ENCODE data around the gene APOBEC3A. TPM values are rescaled to one million over a fixed set of nuclear protein-coding genes. Genes with fewer than 3 reads are reported as not detected.
"Not testable (repeated sequence)": the region's sequence is repeated elsewhere in the genome, so short reads cannot be mapped to it uniquely, and the experiment has no call there.

Gene APOBEC3A
- polyA plus RNA-seq, 3 donors, result not detected

DNA sequence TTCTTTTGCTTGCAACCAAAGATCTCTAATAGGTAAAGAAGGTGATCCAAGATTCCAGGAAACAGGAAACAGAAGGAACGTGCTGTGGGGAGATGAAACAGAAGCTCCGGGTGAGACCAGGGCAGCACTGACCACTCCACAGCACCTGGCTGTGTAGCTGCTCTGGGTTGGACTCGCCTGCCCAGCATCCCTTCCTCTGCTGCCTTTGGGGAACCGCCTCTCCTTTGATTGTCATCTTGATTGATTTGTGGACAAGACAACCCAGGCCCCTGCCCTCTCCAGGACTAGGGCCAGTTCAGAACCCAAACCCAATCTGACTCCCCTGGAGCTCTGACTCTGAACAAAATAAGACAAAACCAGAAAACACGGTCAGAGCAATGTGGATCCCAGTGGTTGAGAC lies 14.7 kb upstream of the APOBEC3A start:
- DNase-seq (ENCODE audit: low read depth in 3 of 3, low spot score in 2 of 3), result no peak

DNA sequence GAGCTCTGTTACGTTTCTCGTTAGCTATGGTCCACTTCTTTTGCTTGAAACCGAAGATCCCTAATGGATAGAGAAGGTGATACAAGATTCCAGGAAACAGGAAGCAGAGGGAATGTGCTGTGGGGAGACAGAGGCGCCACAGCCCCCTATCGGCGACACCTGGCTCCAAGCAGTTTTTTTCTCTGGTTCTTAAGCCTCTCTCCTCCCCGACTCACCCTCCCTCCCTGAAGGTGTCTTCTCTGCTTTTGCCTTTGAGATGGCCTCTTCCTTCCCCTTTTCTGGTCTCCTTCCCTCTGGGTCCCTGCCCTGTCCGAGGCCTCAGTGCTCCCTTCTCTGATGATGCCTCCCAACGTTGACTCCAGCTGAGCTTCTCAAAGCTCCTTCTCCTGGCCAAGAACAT lies 14.2 kb upstream of the APOBEC3A start:
- DNase-seq (ENCODE audit: low read depth in 3 of 3, low spot score in 2 of 3), result no peak

GRCh38 chr22:38943882-38944281 lies 13.5 kb upstream of the APOBEC3A start:
- no peak for DNase-seq (ENCODE audit: low read depth in 3 of 3, low spot score in 2 of 3)

DNA sequence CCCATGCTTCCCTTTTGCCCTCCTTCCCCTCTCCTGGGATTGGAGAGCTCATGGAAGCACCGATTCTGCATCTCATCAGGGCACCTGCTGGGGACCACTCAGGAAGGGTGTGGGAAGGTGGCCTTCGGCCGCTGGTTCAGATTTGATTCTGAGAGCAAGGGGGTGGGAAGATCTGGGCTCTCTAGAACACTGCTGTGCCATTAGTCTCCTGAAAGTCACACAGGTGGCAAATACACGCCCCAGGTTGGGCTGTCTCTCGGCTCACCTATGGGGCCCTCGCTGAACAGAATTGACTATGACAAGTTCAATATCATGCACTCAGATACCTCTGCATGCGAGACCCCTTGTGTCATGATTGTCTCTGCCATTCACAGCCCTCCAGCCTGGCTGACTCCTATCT lies 12.8 kb upstream of the APOBEC3A start:
- DNase-seq (ENCODE audit: low read depth in 3 of 3, low spot score in 2 of 3), result no peak

GRCh38 chr22:38945706-38946338 lies 11.6 kb upstream of the APOBEC3A start:
- DNase-seq (ENCODE audit: low read depth in 3 of 3, low spot score in 2 of 3), result not testable (repeated sequence)

GRCh38 chr22:38946771-38947170 lies 10.6 kb upstream of the APOBEC3A start:
- no peak for DNase-seq (ENCODE audit: low read depth in 3 of 3, low spot score in 2 of 3)

- no peak for DNase-seq (ENCODE audit: low read depth in 3 of 3, low spot score in 2 of 3)
Measured at GRCh38 chr22:38947321-38948140, 9.9 kb upstream of the APOBEC3A start.

DNA sequence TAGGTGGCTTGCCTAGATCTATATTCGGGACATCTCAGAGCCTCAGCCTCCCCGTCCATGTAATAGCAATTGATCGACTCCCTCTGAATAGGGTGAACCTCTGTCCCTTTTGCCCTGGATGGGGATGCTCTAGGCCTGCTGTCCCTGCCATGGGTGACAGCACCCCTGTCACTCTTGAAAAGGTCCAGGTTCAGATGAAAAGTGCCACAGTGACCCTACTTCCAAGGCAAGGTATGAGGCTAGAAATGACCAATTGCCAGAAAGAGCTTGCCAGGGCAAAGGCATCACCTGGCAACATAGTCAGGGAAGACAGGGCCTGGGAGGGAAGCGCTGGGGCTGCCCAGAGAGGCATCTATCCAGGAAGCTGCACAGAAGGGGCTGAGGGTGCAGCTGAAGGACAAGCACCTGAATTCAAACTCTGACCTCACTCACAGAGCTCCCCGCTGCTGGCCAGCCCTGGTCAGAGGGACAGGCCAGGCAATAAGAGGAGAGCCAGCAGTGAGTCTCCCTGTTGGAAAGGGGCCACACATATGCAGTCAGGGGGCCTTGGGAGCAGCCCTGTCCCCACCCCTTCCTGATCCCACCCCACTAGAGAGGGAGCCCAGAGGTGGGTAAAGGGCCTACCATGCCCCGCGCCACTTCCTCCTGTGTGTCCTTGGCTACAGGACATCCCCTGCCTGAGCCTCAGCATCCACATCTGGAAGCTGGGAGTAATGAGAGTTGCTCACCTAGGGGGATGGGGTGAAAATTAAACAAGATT lies 9.0 kb upstream of the APOBEC3A start:
- DNase-seq (ENCODE audit: low read depth in 3 of 3, low spot score in 2 of 3), result no peak

GRCh38 chr22:38949889-38950405 lies 7.5 kb upstream of the APOBEC3A start:
- no peak for DNase-seq (ENCODE audit: low read depth in 3 of 3, low spot score in 2 of 3)

DNA sequence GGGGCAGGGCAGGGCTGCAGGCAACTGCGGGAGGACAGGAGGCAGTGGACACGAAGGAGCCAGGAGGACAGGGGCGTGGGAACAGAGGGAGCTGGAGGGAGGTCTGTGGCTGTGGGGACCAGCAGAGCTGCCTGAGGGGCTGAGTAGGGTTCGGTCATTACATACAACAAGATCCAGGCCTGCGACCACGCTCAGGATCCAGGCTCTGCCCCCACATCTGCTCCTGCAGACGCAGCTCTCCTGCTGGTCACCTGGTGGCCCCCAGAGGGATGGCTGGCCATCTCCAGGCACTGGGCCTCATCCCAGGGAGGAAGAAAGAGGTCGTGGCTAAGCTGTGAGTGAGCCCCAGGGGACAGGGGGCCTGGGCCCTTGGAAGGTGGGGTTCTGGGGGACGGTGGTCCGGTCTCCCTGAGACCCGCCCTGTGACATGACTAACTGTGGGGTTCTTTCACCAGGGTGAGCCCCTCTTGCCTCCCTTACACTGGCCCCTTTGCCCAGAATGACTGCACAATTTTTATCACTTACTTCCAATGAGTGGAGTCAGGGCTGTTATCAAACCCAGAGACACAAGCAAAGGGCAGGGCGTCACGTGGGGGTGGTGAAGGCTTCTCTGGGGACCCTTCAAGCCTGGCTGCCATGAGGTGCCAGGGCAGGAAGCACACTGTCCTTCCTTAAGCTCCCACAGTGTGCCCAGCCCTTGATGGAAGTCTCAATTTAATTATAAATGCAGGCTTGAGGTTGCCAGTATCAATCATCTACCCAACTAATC lies 6.7 kb upstream of the APOBEC3A start:
- no peak for DNase-seq (ENCODE audit: low read depth in 3 of 3, low spot score in 2 of 3)

- no peak for DNase-seq (ENCODE audit: low read depth in 3 of 3, low spot score in 2 of 3)
Measured at GRCh38 chr22:38951734-38952133, 5.7 kb upstream of the APOBEC3A start.

DNA sequence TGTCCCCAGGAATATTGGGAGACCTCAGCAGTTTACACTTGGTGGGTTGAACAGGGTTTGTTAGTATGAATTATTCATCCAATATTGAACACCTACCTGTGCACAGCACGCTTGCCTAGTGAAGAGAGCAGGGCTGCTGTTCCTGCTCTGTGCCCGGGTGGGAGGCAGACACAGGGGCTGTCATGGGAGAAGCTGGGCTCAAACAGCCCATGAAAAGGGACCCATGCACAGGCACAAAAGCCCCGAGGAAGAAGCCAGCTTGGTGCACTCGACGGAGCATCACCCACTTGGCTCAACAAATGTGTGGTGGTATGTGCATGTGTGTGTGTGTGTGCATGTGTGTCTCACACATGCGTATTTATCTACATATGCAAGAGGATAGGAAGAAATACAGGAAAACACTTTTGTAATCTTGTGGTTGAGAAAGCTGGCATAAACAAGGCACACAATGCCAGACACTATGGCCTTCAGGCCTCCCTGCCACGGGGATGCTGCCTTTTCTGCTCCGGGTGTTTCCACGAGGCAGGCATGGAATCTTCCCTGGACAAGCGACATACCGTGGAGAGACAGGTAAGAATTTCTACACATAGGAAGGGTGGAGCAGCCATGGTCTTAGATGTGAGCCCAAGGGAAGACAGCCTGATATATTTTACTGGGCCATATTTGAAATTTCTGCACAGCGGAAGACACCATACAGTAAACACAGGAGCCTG lies 5.0 kb upstream of the APOBEC3A start:
- no peak for DNase-seq (ENCODE audit: low read depth in 3 of 3, low spot score in 2 of 3)

DNA sequence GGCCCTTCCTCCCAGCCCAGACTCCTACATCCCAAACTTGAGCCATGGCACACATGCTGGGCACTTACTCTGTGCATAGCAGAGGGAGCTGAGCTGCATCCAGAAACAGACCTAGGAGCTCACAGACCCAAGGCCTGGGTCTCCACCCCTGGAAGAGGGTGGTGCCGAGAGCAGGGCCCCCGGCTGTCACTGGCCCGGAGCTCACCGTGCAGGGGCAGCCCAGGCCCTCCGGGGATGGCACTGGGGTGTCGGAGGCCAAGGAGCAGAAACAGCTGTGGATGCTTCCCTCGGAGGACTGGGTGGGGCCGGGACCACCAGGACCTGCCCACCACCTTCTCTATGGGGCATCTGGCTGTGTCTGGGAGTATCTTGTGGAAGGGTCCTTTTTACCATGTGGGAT lies 4.3 kb upstream of the APOBEC3A start:
- no peak for DNase-seq (ENCODE audit: low read depth in 3 of 3, low spot score in 2 of 3)

- DNase-seq (ENCODE audit: low read depth in 3 of 3, low spot score in 2 of 3), result no peak
Measured at GRCh38 chr22:38953577-38954413, 3.6 kb upstream of the APOBEC3A start.

DNA sequence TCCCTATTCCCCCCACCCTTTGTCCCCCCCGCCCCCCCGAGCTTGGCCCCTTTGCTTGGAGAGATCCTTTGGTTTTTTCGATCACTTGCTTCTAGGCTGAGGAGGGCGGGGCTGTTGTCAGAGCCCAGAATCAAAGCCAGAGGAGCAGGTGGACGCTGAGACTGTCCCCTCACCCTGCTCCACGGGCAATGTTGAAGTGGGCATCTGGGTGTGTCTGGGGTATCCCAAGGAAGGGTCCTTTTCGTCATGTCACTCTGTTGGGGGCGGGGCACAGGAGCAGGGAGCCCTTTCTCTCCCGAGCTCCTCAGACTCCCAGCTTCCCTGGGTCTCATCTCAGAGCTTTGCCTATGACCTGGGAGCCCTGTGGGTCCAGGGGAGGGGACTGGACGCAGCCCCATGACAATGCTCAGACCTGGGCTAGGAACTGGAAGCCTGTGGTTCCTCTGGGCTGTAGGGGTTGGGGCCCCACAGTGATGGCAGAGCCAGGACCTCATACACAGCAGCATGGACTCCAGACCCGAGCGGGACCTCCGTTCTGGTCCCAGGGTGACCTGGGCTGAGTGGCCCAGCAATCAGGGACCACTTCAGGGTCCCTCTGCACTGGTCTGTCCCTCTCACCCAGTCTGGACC lies 2.9 kb upstream of the APOBEC3A start:
- no peak for DNase-seq (ENCODE audit: low read depth in 3 of 3, low spot score in 2 of 3)

DNA sequence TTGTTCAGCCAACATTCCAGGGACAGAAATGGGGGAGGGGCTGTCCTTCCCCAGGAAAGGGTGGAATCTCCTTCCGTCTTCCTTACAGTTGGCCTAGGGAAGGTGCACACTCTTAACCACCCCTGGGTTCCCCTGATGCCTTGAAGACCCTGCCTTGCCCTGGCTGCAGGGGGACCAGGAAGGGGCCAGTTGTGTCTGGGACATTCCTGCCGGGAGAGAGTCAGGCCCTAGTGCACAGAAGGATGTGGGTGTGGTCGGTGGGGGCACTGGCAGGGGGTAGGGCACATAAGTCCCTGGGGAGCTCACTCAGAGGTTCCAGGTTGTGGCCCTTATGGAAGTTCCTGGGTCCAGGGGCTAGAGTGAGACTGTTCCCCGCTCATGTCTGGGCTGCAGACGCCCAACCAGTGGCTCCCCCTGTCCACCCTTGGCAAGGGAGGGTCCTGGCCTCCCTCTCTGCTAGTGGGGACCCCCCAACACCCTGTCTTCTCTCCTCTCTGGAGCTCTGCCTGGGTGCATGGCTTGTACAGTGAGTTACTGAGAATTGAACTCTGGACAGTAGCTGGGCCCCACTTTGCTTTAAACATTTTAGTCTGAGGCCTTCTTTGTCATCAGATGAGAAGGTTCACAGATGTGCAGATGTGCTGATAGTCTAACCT lies 2.0 kb upstream of the APOBEC3A start:
- no peak for DNase-seq (ENCODE audit: low read depth in 3 of 3, low spot score in 2 of 3)

- DNase-seq (ENCODE audit: low read depth in 3 of 3, low spot score in 2 of 3), result no peak
Measured at GRCh38 chr22:38955926-38956325, 1.5 kb upstream of the APOBEC3A start.

- DNase-seq (ENCODE audit: low read depth in 3 of 3, low spot score in 2 of 3), result no peak
Measured at GRCh38 chr22:38956551-38956950, 858 bp upstream of the APOBEC3A start.
